HCT116 (cell line): Measurements from ENCODE around the gene MCFD2. TPM values are rescaled to one million over a fixed set of nuclear protein-coding genes. Genes with fewer than 3 reads are reported as not detected.

Source experiments
- ATAC-seq: fragments of 200-7000 bp; cut with Tn5 transposase; 2 replicates; pipeline ENCODE4 v1.9.1; 2020; ENCODE audit warnings: mild to moderate bottlenecking, moderate library complexity
- BruUV-seq: library from RNA; stranded (reverse); fragments of 400-500 nt; replicated peaks from 2 replicates; lab custom pipeline; 2021; lab: Mats Ljungman, UMichigan
- CTCF ChIA-PET: fragments of 300-600 bp; sonication (Branson Sonifier 250); formaldehyde crosslinking; loops from one replicate; lab custom pipeline; 2021; ENCODE audit warnings: antibody characterized with exemption; lab: Charles Lee
- POLR2A ChIA-PET: fragments of 300-600, 350-600 bp; sonication (Branson Sonifier 250); formaldehyde crosslinking; loops from one replicate; lab custom pipeline; 2021; ENCODE audit warnings: antibody characterized with exemption; lab: Charles Lee
- RAD21 ChIA-PET, 2 experiments: fragments of 300-600 bp; sonication (Branson Sonifier 250); formaldehyde crosslinking; loops; one replicate each; lab custom pipeline; 2023; ENCODE audit warnings: low total read pairs in 2 of 2; ENCODE audit not compliant: uncharacterized antibody in 2 of 2, unreplicated experiment in 2 of 2, low non-redundant PET in 1 of 2; lab: Charles Lee
- DNase-seq: peaks from one replicate; pipeline ENCODE4 v3.0.0-alpha.2; 2010; ENCODE audit warnings: low read depth, low spot score
- H2AFZ ChIP-seq: fragments of 200-600 bp; shearing (Covaris generic), sonication (generic); 2 replicates; pipeline ENCODE4 v1.6.1; 2017; ENCODE audit warnings: low read depth, mixed run types, mixed read lengths, antibody characterized with exemption, low read length; ENCODE audit not compliant: poor library complexity, severe bottlenecking
- H3K27ac ChIP-seq: 2 replicates; pipeline ENCODE4 v1.5.1; 2012; ENCODE audit warnings: low read depth, low read length
- H3K27me3 ChIP-seq: fragments of 200-600 bp; sonication (generic); 2 replicates; pipeline ENCODE4 v1.6.1; 2016; ENCODE audit warnings: mixed run types, low read length, mixed read lengths; ENCODE audit not compliant: insufficient read depth
- H3K36me3 ChIP-seq, 2 experiments: fragments of 200-500 bp in 1 of 2; fragments of 200-600 bp in 1 of 2; sonication (Bioruptor generic) in 1 of 2; sonication (generic) in 1 of 2; 2 replicates each; pipeline versions ENCODE4 v1.5.1 to v1.6.1; 2014 to 2016; ENCODE audit warnings: low read length in 2 of 2, inconsistent platforms in 1 of 2, mixed read lengths in 1 of 2, mixed run types in 1 of 2; ENCODE audit not compliant: insufficient read depth in 2 of 2, control insufficient read depth in 1 of 2
- H3K4me1 ChIP-seq, 2 experiments: fragments of 200-600 bp in 1 of 2; sonication (generic) in 1 of 2; 2 replicates each; pipeline versions ENCODE4 v1.5.1 to v1.6.1; 2012 to 2017; ENCODE audit warnings: low read length in 2 of 2, inconsistent platforms in 1 of 2, mild to moderate bottlenecking in 1 of 2, mixed read lengths in 1 of 2, mixed run types in 1 of 2, moderate library complexity in 1 of 2; ENCODE audit not compliant: insufficient read depth in 2 of 2, control insufficient read depth in 1 of 2
- H3K4me2 ChIP-seq: fragments of 200-600 bp; sonication (generic); 2 replicates; pipeline ENCODE4 v1.6.1; 2017; ENCODE audit warnings: mixed run types, low read length, mixed read lengths
- H3K4me3 ChIP-seq, 2 experiments: fragments of 200-600 bp in 1 of 2; sonication (generic) in 1 of 2; replicated peaks in 1 of 2; 2 replicates each; pipeline ENCODE4 v1.5.1; 2011 to 2016; ENCODE audit warnings: low read length in 2 of 2, control low read depth in 1 of 2, low read depth in 1 of 2, mild to moderate bottlenecking in 1 of 2, mixed read lengths in 1 of 2, mixed run types in 1 of 2
- H3K79me2 ChIP-seq: fragments of 200-600 bp; sonication (generic); 2 replicates; pipeline ENCODE4 v1.6.1; 2017; ENCODE audit warnings: mild to moderate bottlenecking, mixed run types, low read length, moderate library complexity, mixed read lengths; ENCODE audit not compliant: insufficient read depth
- H3K9ac ChIP-seq: fragments of 200-600 bp; sonication (generic); 2 replicates; pipeline ENCODE4 v1.6.1; 2016; ENCODE audit warnings: low read length, mixed read lengths
- H3K9me2 ChIP-seq: fragments of 200-600 bp; sonication (generic), shearing (Covaris generic); 2 replicates; pipeline ENCODE4 v1.6.1; 2017; ENCODE audit warnings: mixed run types, mild to moderate bottlenecking, moderate library complexity; ENCODE audit not compliant: insufficient read depth
- H3K9me3 ChIP-seq, 2 experiments: fragments of 200-500 bp in 1 of 2; fragments of 200-600 bp in 1 of 2; sonication (Bioruptor generic) in 1 of 2; sonication (generic) in 1 of 2; 2 replicates each; pipeline ENCODE4 v1.6.1; 2014 to 2017; ENCODE audit warnings: low read length in 2 of 2, mixed read lengths in 2 of 2, inconsistent platforms in 1 of 2, low read depth in 1 of 2, mild to moderate bottlenecking in 1 of 2, mixed run types in 1 of 2, moderate library complexity in 1 of 2; ENCODE audit not compliant: control insufficient read depth in 1 of 2, insufficient read depth in 1 of 2
- H4K20me1 ChIP-seq: fragments of 200-600 bp; sonication (generic), shearing (Covaris generic); 2 replicates; pipeline ENCODE4 v1.6.1; 2017; ENCODE audit warnings: mixed run types, mild to moderate bottlenecking, moderate library complexity; ENCODE audit not compliant: insufficient read depth
- EZH2 ChIP-seq: fragments of 200-600 bp; sonication (generic); IDR thresholded peaks from 2 replicates; pipeline ENCODE4 v1.6.1; 2017; ENCODE audit warnings: antibody characterized with exemption, mixed run types
- EZH2phosphoT487 ChIP-seq: fragments of 200-600 bp; IDR thresholded peaks from 2 replicates; pipeline ENCODE4 v1.6.1; 2018; ENCODE audit warnings: antibody characterized with exemption, borderline replicate concordance
- SP1 ChIP-seq: IDR thresholded peaks from 2 replicates; pipeline ENCODE4 v1.6.1; 2012; ENCODE audit warnings: low read depth
- SRF ChIP-seq: IDR thresholded peaks from 2 replicates; pipeline ENCODE4 v1.6.1; 2012; ENCODE audit warnings: low read depth
- TCF7L2 ChIP-seq: IDR thresholded peaks from 2 replicates; pipeline ENCODE4 v1.7.0; 2011; ENCODE audit warnings: borderline replicate concordance, inconsistent platforms; ENCODE audit not compliant: insufficient read depth, insufficient read length; ENCODE audit errors: extremely low read depth
- YY1 ChIP-seq: IDR thresholded peaks from 2 replicates; pipeline ENCODE4 v1.6.1; 2011; ENCODE audit warnings: low read length, low read depth, moderate library complexity, mild to moderate bottlenecking; ENCODE audit not compliant: insufficient replicate concordance; ENCODE audit errors: extremely low read depth
- ZBTB33 ChIP-seq: IDR thresholded peaks from 2 replicates; pipeline ENCODE4 v1.6.1; 2011; ENCODE audit warnings: mild to moderate bottlenecking, low read length, moderate library complexity; ENCODE audit not compliant: insufficient replicate concordance; ENCODE audit errors: extremely low read depth
- intact Hi-C: fragments of 100-400 bp; cut with micrococcal nuclease; formaldehyde crosslinking; loops from 2 replicates; pipeline ENCODE4 v1.10.0; 2022
- total RNA-seq: library from RNA; stranded (reverse); gene quantifications from one replicate; pipeline ENCODE4 v1.2.1, GENCODE V29; 2021; ENCODE audit not compliant: unreplicated experiment

Gene MCFD2
- total RNA-seq, 1 experiment from 2014 or later = 73.9 TPM

GRCh38 chr2:46857871-46858701 lies 57.5 kb downstream of the MCFD2 start:
- ChIA-PET RAD21 (interaction anchor here in 1 of 2 experiments (0.7 kb wide), 1 partner anchor 54 kb away, joined by 6 read pairs; no protein-coding TSS in a partner anchor), POLR2A (no interaction called here)
- BruUV-seq = no TSS peak

More at GRCh38 chr2:46857871-46858701, 57.5 kb downstream of the MCFD2 start:
- TF ChIP-seq ZBTB33 (no peak), SRF (no peak), TCF7L2 (no peak), EZH2phosphoT487 (no peak), EZH2 (no peak), YY1 (no peak), SP1 (no peak)
- H3K27me3 ChIP-seq = no peaks in the 10 kb centered on the region
- peaks cover 29 to 54% of the 10 kb centered on the region in 2 experiments for H3K4me1 ChIP-seq
- no peaks in the 10 kb centered on the region for H4K20me1 ChIP-seq
- no peak overlapping the region for H2AFZ ChIP-seq
- DNase-seq = no peak
- intact Hi-C loops = no loop called here
- no peaks in the 10 kb centered on the region for H3K79me2 ChIP-seq
- ATAC-seq = no peak
- H3K27ac ChIP-seq = no peak overlapping the region
- peak overlapping the region; percentile 10; the same call in 1 of the 2 replicates for H3K4me2 ChIP-seq
- H3K9me2 ChIP-seq = no peaks in the 10 kb centered on the region; the same call in 1 of the 2 replicates
- H3K36me3 ChIP-seq = no peaks in the 10 kb centered on the region
- no peaks in the 10 kb centered on the region for H3K9me3 ChIP-seq
- no peak overlapping the region for H3K9ac ChIP-seq
- CTCF ChIA-PET = interaction anchor here (1.2 kb wide), 1 partner anchor 54 kb away, joined by 3 read pairs; no protein-coding TSS in a partner anchor
- no peak overlapping the region for H3K4me3 ChIP-seq
